Panc1 (cell line): ENCODE data around the gene TRABD2B. TPM values are rescaled to one million over a fixed set of nuclear protein-coding genes. Genes with fewer than 3 reads are reported as not detected.

Experiments
- ATAC-seq: fragments of 200-7000 bp; cut with Tn5 transposase; 2 replicates; pipeline ENCODE4 v1.9.1; 2020; ENCODE audit warnings: mild to moderate bottlenecking, moderate library complexity
- BruUV-seq: library from RNA; stranded (reverse); fragments of 400-500 nt; replicated peaks from 2 replicates; lab custom pipeline; 2021; lab: Mats Ljungman, UMichigan
- CTCF ChIA-PET: fragments of 300-600 bp; sonication (Branson Sonifier 250); formaldehyde crosslinking; loops from one replicate; lab custom pipeline; 2022; ENCODE audit warnings: antibody characterized with exemption; lab: Charles Lee
- POLR2A ChIA-PET: fragments of 300-600 bp; sonication (Branson Sonifier 250); formaldehyde crosslinking; loops from one replicate; lab custom pipeline; 2022; ENCODE audit warnings: antibody characterized with exemption; lab: Charles Lee
- DNase-seq: peaks from one replicate; pipeline ENCODE4 v3.0.0-alpha.2; 2010; ENCODE audit warnings: low read depth, low spot score
- H3K27ac ChIP-seq: 2 replicates; pipeline ENCODE4 v1.5.1; 2011; ENCODE audit warnings: mild to moderate bottlenecking, low read length, inconsistent platforms
- H3K27me3 ChIP-seq: fragments of 200-500 bp; sonication (Bioruptor generic); 2 replicates; pipeline ENCODE4 v1.6.0; 2014; ENCODE audit warnings: low read length, inconsistent platforms; ENCODE audit not compliant: control insufficient read depth, insufficient read depth
- H3K36me3 ChIP-seq: fragments of 200-500 bp; sonication (Bioruptor generic); 2 replicates; pipeline ENCODE4 v1.5.1; 2014; ENCODE audit warnings: inconsistent platforms, mild to moderate bottlenecking, low read length, moderate library complexity; ENCODE audit not compliant: control insufficient read depth, insufficient read depth
- H3K4me1 ChIP-seq: 2 replicates; pipeline ENCODE4 v1.5.1; 2011; ENCODE audit warnings: inconsistent platforms, mild to moderate bottlenecking, low read length, moderate library complexity; ENCODE audit not compliant: control insufficient read depth, insufficient read depth
- H3K4me3 ChIP-seq, 2 experiments: 2 replicates each; pipeline ENCODE4 v1.5.1; 2011 to 2012; ENCODE audit warnings: low read depth in 2 of 2, low read length in 2 of 2, mild to moderate bottlenecking in 2 of 2, inconsistent platforms in 1 of 2, moderate library complexity in 1 of 2
- H3K9me3 ChIP-seq: fragments of 200-500 bp; sonication (Bioruptor generic); 2 replicates; pipeline ENCODE4 v1.5.1; 2014; ENCODE audit warnings: low read depth, mild to moderate bottlenecking, inconsistent platforms, low read length, moderate library complexity; ENCODE audit not compliant: control insufficient read depth, insufficient read depth
- CTCF ChIP-seq: fragments of 450-650 bp; IDR thresholded peaks from 2 replicates; pipeline ENCODE4 v1.5.1; 2017; ENCODE audit warnings: mild to moderate bottlenecking
- POLR2AphosphoS5 ChIP-seq: IDR thresholded peaks from 2 replicates; pipeline ENCODE4 v1.6.1; 2012; ENCODE audit warnings: mild to moderate bottlenecking, low read depth, low read length, moderate library complexity
- REST ChIP-seq, 2 experiments: IDR thresholded peaks; 2 replicates each; pipeline ENCODE4 v1.6.1; 2011 to 2012; ENCODE audit warnings: low read depth in 2 of 2, control low read depth in 1 of 2, low read length in 1 of 2, mild to moderate bottlenecking in 1 of 2, moderate library complexity in 1 of 2; ENCODE audit not compliant: insufficient read depth in 1 of 2
- SIN3A ChIP-seq: IDR thresholded peaks from 2 replicates; pipeline ENCODE4 v1.6.1; 2012; ENCODE audit warnings: low read depth, mild to moderate bottlenecking, low read length, moderate library complexity, borderline replicate concordance; ENCODE audit not compliant: insufficient read depth
- TCF7L2 ChIP-seq: IDR thresholded peaks from 2 replicates; pipeline ENCODE4 v1.6.1; 2011; ENCODE audit warnings: mild to moderate bottlenecking, low read depth, low read length, inconsistent platforms
- in situ Hi-C: cut with HindIII; loops from 2 replicates; pipeline ENCODE4 v1.10.0; 2016; ENCODE audit warnings: low sequenced_read_pairs, low pct_unique_long_range_greater_than_20kb
- intact Hi-C: fragments of 100-400 bp; cut with micrococcal nuclease; formaldehyde crosslinking; loops from one replicate; pipeline ENCODE4 v1.10.0; 2022; ENCODE audit not compliant: unreplicated experiment
- total RNA-seq: library from RNA; stranded (reverse); gene quantifications from one replicate; pipeline ENCODE4 v1.2.1, GENCODE V29; 2021; ENCODE audit not compliant: unreplicated experiment

TRABD2B gene
- total RNA-seq, 1 experiment from 2014 or later = not detected

GRCh38 chr1:47751996-47752451 lies 245.2 kb downstream of the TRABD2B start:
- intact Hi-C loops (no loop called here), in situ Hi-C loops (no loop called here)
- ChIA-PET POLR2A (no interaction called here), CTCF (no interaction called here)
- Histone ChIP-seq H3K36me3 (no peaks in the 10 kb centered on the region), H3K27ac (no peak overlapping the region), H3K9me3 (no peaks in the 10 kb centered on the region), H3K27me3 (no peaks in the 10 kb centered on the region), H3K4me1 (no peaks in the 10 kb centered on the region), H3K4me3 (no peak overlapping the region)
- BruUV-seq = no TSS peak
- DNase-seq (no peak), ATAC-seq (no peak)
- no peak for TF ChIP-seq SIN3A
- no peak for TF ChIP-seq CTCF
- TF ChIP-seq TCF7L2 = no peak
- TF ChIP-seq POLR2AphosphoS5 = no peak
- no peak for TF ChIP-seq REST (IDR thresholded peaks at IDR 0.05; ENCODE audit: insufficient read depth in 1 of 2, low read depth in 2 of 2, low read length in 1 of 2)

GRCh38 chr1:47751193-47751592 lies 246.0 kb downstream of the TRABD2B start:
- DNase-seq = no peak
- no peaks in the 10 kb centered on the region for H3K9me3 ChIP-seq
- no peaks in the 10 kb centered on the region for H3K4me1 ChIP-seq
- CTCF ChIA-PET = no interaction called here
- POLR2A ChIA-PET = no interaction called here
- no peak overlapping the region for H3K27ac ChIP-seq
- in situ Hi-C loops = no loop called here
- no peaks in the 10 kb centered on the region for H3K27me3 ChIP-seq
- no peak for TF ChIP-seq SIN3A
- TF ChIP-seq REST (IDR thresholded peaks at IDR 0.05; ENCODE audit: insufficient read depth in 1 of 2, low read depth in 2 of 2, low read length in 1 of 2) = no peak
- no peak for TF ChIP-seq POLR2AphosphoS5
- TF ChIP-seq CTCF = no peak
- no peak for TF ChIP-seq TCF7L2
- H3K36me3 ChIP-seq = no peaks in the 10 kb centered on the region
- no peak for ATAC-seq
- no peak overlapping the region for H3K4me3 ChIP-seq
- intact Hi-C loops = no loop called here
- no TSS peak for BruUV-seq
